Astrocyte (in vitro differentiated cells and primary cell): ENCODE results near the gene TMEM266.

Source experiments
- EZH2 ChIP-seq: IDR thresholded peaks from 2 replicates; pipeline ENCODE4 v1.6.1; 2012; ENCODE audit warnings: mild to moderate bottlenecking, low read length, inconsistent platforms; ENCODE audit not compliant: insufficient read depth
- TF ChIP-seq, protein P1 (sequence below): IDR thresholded peaks from 2 replicates; pipeline ENCODE4 v1.5.1; 2011; ENCODE audit warnings: low read depth, mild to moderate bottlenecking, inconsistent platforms, low read length, moderate library complexity; ENCODE audit not compliant: insufficient read depth

DNA sequence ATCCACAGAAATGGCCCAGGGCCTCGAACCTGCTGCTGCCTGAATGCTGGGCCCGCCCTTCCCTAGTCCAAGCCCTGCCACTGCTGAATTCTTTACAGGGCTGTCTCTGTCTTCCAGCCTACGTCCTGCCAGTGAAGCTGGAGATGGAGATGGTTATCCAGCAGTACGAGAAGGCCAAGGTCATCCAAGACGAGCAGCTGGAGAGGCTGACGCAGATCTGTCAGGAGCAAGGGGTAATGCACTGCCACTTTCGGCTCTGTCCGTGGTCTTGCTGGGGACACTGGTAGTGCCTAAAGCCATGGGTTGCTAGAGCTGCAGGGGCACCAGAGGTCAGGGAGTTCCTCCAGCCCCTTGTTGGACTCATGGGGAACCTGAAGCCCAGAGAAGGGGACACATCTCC lies 115.7 kb downstream of the TMEM266 start:
- TF ChIP-seq, protein P1, sequence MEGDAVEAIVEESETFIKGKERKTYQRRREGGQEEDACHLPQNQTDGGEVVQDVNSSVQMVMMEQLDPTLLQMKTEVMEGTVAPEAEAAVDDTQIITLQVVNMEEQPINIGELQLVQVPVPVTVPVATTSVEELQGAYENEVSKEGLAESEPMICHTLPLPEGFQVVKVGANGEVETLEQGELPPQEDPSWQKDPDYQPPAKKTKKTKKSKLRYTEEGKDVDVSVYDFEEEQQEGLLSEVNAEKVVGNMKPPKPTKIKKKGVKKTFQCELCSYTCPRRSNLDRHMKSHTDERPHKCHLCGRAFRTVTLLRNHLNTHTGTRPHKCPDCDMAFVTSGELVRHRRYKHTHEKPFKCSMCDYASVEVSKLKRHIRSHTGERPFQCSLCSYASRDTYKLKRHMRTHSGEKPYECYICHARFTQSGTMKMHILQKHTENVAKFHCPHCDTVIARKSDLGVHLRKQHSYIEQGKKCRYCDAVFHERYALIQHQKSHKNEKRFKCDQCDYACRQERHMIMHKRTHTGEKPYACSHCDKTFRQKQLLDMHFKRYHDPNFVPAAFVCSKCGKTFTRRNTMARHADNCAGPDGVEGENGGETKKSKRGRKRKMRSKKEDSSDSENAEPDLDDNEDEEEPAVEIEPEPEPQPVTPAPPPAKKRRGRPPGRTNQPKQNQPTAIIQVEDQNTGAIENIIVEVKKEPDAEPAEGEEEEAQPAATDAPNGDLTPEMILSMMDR: no peak
- no peak for TF ChIP-seq EZH2
